ENCODE results near the gene SLC37A1. TPM values are rescaled to one million over a fixed set of nuclear protein-coding genes. Genes with fewer than 3 reads are reported as not detected.

The SLC37A1 gene
- total RNA-seq, 1 experiment from 2014 or later: 38.3 TPM

DNA sequence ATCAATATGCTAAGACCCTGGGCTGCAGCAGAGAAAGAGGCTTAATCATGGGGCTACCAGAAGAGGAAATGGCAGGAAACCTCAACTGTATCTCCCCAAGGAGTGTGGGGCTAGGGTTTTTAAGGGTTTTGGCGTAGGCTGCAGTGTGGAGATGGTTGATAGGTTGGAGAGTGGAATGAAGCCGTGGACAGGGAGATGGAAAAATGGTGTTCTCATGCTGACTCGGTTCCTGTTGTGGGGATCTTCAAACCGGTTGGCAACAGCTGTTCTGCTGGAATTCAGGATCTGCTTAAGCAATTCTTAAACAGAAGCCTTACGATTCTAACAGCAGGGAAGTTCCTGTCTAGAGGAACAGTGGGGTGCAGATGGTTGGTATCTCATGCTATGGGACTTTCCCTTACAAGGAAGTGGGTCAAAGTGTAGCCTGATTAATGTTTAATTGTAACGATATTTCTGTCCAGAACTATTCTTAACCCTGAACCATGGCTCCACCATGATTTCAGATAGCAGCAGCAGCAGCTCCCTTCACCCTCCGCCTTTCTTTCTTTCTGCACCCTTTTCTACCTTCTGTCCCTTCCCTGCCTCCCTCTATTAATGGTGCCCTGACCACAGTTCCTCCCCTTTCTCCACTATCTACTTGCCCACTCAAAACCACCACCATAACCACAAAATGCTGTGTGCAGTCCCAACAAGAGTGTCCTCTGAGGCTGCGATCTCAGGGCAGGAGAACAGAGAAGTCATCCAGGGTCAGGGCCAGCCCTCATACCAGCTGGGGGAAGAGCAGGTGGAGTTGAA is 48.4 kb upstream of the SLC37A1 start:
- ChIA-PET POLR2A (ENCODE audit: unreplicated experiment) (no interaction called here), CTCF (no interaction called here)
- H3K9me3 ChIP-seq (ENCODE audit: low read length): no peaks in the 10 kb centered on the region
- H3K27ac ChIP-seq (ENCODE audit: low read length): no peak overlapping the region
- no peaks in the 10 kb centered on the region for H3K27me3 ChIP-seq (ENCODE audit: low read length)
- H3K79me2 ChIP-seq (ENCODE audit: low read length): no peaks in the 10 kb centered on the region
- intact Hi-C loops (cut with micrococcal nuclease): no loop called here
- H3K9ac ChIP-seq (ENCODE audit: low read length): no peak overlapping the region
- H3K4me1 ChIP-seq (ENCODE audit: insufficient read depth, low read length): peaks cover 21% of the 10 kb centered on the region
- DNase-seq (no peak), ATAC-seq (no peak)
- no peak overlapping the region for H3K4me2 ChIP-seq (ENCODE audit: low read length)
- no peaks in the 10 kb centered on the region for H3F3A ChIP-seq (ENCODE audit: low read length, unreplicated experiment)
- H4K20me1 ChIP-seq (ENCODE audit: low read length): no peaks in the 10 kb centered on the region
- H3K9me2 ChIP-seq (replicated peaks; ENCODE audit: low read length): no peaks in the 10 kb centered on the region
- BruUV-seq (replicated peaks): no TSS peak
- no peak for TF ChIP-seq CTCF (conservative IDR thresholded peaks at IDR 0.05; ENCODE audit: low read depth, low read length)
- no peak for TF ChIP-seq EZH2 (IDR thresholded peaks at IDR 0.05; ENCODE audit: low read length, unreplicated experiment)
- TF ChIP-seq EZH2phosphoT487 (IDR thresholded peaks at IDR 0.05; ENCODE audit: borderline replicate concordance, low read length): no peak
- no peaks in the 10 kb centered on the region for H3K36me3 ChIP-seq (ENCODE audit: low read depth, low read length)
- H2AFZ ChIP-seq (ENCODE audit: low read length): no peak overlapping the region
- H3K4me3 ChIP-seq (ENCODE audit: low read length): no peak overlapping the region

DNA sequence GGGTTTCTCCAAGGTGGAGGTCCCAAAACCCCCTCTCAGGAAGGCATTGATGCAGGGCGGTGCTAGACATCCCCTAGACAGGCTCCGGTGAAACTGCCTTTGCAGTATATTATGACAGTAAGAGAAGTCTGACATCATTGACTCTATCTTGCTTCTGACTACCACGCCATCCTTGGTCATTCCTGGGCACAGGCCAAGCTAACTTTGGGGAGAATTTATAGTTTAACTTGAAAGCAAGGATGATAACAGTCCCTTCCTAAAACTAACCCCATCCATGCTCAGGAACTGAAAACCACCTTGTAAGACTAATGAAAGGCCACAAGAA is 47.9 kb upstream of the SLC37A1 start:
- ChIA-PET POLR2A (ENCODE audit: unreplicated experiment) (no interaction called here), CTCF (no interaction called here)
- no TSS peak for BruUV-seq (replicated peaks)
- H3K9me2 ChIP-seq (replicated peaks; ENCODE audit: low read length): no peaks in the 10 kb centered on the region
- H3K4me1 ChIP-seq (ENCODE audit: insufficient read depth, low read length): peaks cover 21% of the 10 kb centered on the region
- no peak overlapping the region for H3K4me2 ChIP-seq (ENCODE audit: low read length)
- no peaks in the 10 kb centered on the region for H3K9me3 ChIP-seq (ENCODE audit: low read length)
- no peaks in the 10 kb centered on the region for H4K20me1 ChIP-seq (ENCODE audit: low read length)
- DNase-seq (no peak), ATAC-seq (no peak)
- intact Hi-C loops (cut with micrococcal nuclease): loop anchor here (2.0 kb wide), 1 partner anchor 71 kb away; no protein-coding TSS in a partner anchor
- TF ChIP-seq EZH2 (IDR thresholded peaks at IDR 0.05; ENCODE audit: low read length, unreplicated experiment) (no peak), CTCF (conservative IDR thresholded peaks at IDR 0.05; ENCODE audit: low read depth, low read length) (no peak), EZH2phosphoT487 (IDR thresholded peaks at IDR 0.05; ENCODE audit: borderline replicate concordance, low read length) (no peak)
- no peaks in the 10 kb centered on the region for H3K27me3 ChIP-seq (ENCODE audit: low read length)
- H3K9ac ChIP-seq (ENCODE audit: low read length): no peak overlapping the region
- H3K4me3 ChIP-seq (ENCODE audit: low read length): no peak overlapping the region
- no peaks in the 10 kb centered on the region for H3F3A ChIP-seq (ENCODE audit: low read length, unreplicated experiment)
- no peaks in the 10 kb centered on the region for H3K36me3 ChIP-seq (ENCODE audit: low read depth, low read length)
- H3K27ac ChIP-seq (ENCODE audit: low read length): no peak overlapping the region
- no peaks in the 10 kb centered on the region for H3K79me2 ChIP-seq (ENCODE audit: low read length)
- H2AFZ ChIP-seq (ENCODE audit: low read length): no peak overlapping the region

GRCh38 chr21:42466700-42467099 is 47.0 kb upstream of the SLC37A1 start:
- CTCF ChIA-PET: interaction anchor here (0.6 to 1.0 kb wide), 6 partner anchors 8 to 169 kb away, joined by 3 to 9 read pairs (median 5); no protein-coding TSS in a partner anchor
- H3K9me3 ChIP-seq (ENCODE audit: low read length): no peaks in the 10 kb centered on the region
- H3K27me3 ChIP-seq (ENCODE audit: low read length): no peaks in the 10 kb centered on the region
- TF ChIP-seq EZH2phosphoT487 (IDR thresholded peaks at IDR 0.05; ENCODE audit: borderline replicate concordance, low read length): no peak
- no peak for TF ChIP-seq CTCF (conservative IDR thresholded peaks at IDR 0.05; ENCODE audit: low read depth, low read length)
- TF ChIP-seq EZH2 (IDR thresholded peaks at IDR 0.05; ENCODE audit: low read length, unreplicated experiment): no peak
- intact Hi-C loops (cut with micrococcal nuclease): loop anchor here (2.0 kb wide), 1 partner anchor 70 kb away; no protein-coding TSS in a partner anchor
- BruUV-seq (replicated peaks): no TSS peak
- H2AFZ ChIP-seq (ENCODE audit: low read length): no peak overlapping the region
- H3K79me2 ChIP-seq (ENCODE audit: low read length): no peaks in the 10 kb centered on the region
- H3K27ac ChIP-seq (ENCODE audit: low read length): no peak overlapping the region
- H3K4me3 ChIP-seq (ENCODE audit: low read length): no peak overlapping the region
- H4K20me1 ChIP-seq (ENCODE audit: low read length): no peaks in the 10 kb centered on the region
- no peak for DNase-seq
- H3K9ac ChIP-seq (ENCODE audit: low read length): no peak overlapping the region
- H3F3A ChIP-seq (ENCODE audit: low read length, unreplicated experiment): no peaks in the 10 kb centered on the region
- ATAC-seq: no peak
- H3K9me2 ChIP-seq (replicated peaks; ENCODE audit: low read length): no peaks in the 10 kb centered on the region
- POLR2A ChIA-PET (ENCODE audit: unreplicated experiment): no interaction called here
- no peaks in the 10 kb centered on the region for H3K36me3 ChIP-seq (ENCODE audit: low read depth, low read length)
- peaks cover 21% of the 10 kb centered on the region for H3K4me1 ChIP-seq (ENCODE audit: insufficient read depth, low read length)
- H3K4me2 ChIP-seq (ENCODE audit: low read length): no peak overlapping the region
